Trophoblast cell (in vitro differentiated cells and primary cell): ENCODE results near the gene SEPTIN14.

Source experiments
- DNase-seq, 2 donors: peaks; one replicate each; pipeline ENCODE4 v3.0.0-alpha.2; 2016
- H2AFZ ChIP-seq: 2 replicates; pipeline ENCODE4 v1.6.1; 2013; ENCODE audit warnings: low read length, moderate library complexity, mild to moderate bottlenecking; ENCODE audit not compliant: insufficient read depth, poor library complexity
- H2AK5ac ChIP-seq: 2 replicates; pipeline ENCODE4 v1.6.1; 2013; ENCODE audit warnings: mild to moderate bottlenecking, low read length
- H2BK120ac ChIP-seq: 2 replicates; pipeline ENCODE4 v1.6.1; 2013; ENCODE audit warnings: low read length, mild to moderate bottlenecking, moderate library complexity; ENCODE audit not compliant: insufficient read depth, poor library complexity
- H2BK12ac ChIP-seq: 2 replicates; pipeline ENCODE4 v1.6.1; 2013; ENCODE audit warnings: mild to moderate bottlenecking, low read length, moderate library complexity
- H2BK5ac ChIP-seq: 2 replicates; pipeline ENCODE4 v1.6.1; 2013; ENCODE audit warnings: low read length, low read depth, moderate library complexity, mild to moderate bottlenecking; ENCODE audit not compliant: poor library complexity
- H3K14ac ChIP-seq: 2 replicates; pipeline ENCODE4 v1.6.1; 2013; ENCODE audit warnings: mild to moderate bottlenecking, low read length
- H3K18ac ChIP-seq: 2 replicates; pipeline ENCODE4 v1.6.1; 2013; ENCODE audit warnings: mild to moderate bottlenecking, low read length
- H3K23ac ChIP-seq: 2 replicates; pipeline ENCODE4 v1.6.1; 2013; ENCODE audit warnings: low read length
- H3K27ac ChIP-seq: 2 replicates; pipeline ENCODE4 v1.5.1; 2013; ENCODE audit warnings: low read depth, mild to moderate bottlenecking, inconsistent platforms, low read length, moderate library complexity
- H3K27me3 ChIP-seq: 2 replicates; pipeline ENCODE4 v1.6.1; 2013; ENCODE audit warnings: inconsistent platforms, mild to moderate bottlenecking, low read length, moderate library complexity; ENCODE audit not compliant: insufficient read depth
- H3K36me3 ChIP-seq, 2 experiments: 1 replicate in 1 of 2; 2 replicates in 1 of 2; pipeline ENCODE4 v1.6.1; 2013; ENCODE audit warnings: low read length in 2 of 2, mild to moderate bottlenecking in 2 of 2, moderate library complexity in 1 of 2; ENCODE audit not compliant: insufficient read depth in 2 of 2, control insufficient read depth in 1 of 2
- H3K4ac ChIP-seq: 2 replicates; pipeline ENCODE4 v1.6.1; 2013; ENCODE audit warnings: low read depth, mild to moderate bottlenecking, low read length, moderate library complexity
- H3K4me1 ChIP-seq, 2 experiments: 1 replicate in 1 of 2; 2 replicates in 1 of 2; pipeline ENCODE4 v1.6.1; 2013; ENCODE audit warnings: low read length in 2 of 2, mild to moderate bottlenecking in 2 of 2, moderate library complexity in 1 of 2; ENCODE audit not compliant: insufficient read depth in 2 of 2, control insufficient read depth in 1 of 2
- H3K4me2 ChIP-seq: 2 replicates; pipeline ENCODE4 v1.6.1; 2013; ENCODE audit warnings: inconsistent platforms, mild to moderate bottlenecking, low read length, moderate library complexity
- H3K4me3 ChIP-seq: 2 replicates; pipeline ENCODE4 v1.5.1; 2013; ENCODE audit warnings: mild to moderate bottlenecking, low read depth, low read length, inconsistent platforms
- H3K79me1 ChIP-seq: one replicate; pipeline ENCODE4 v1.6.1; 2013; ENCODE audit warnings: low read length
- H3K79me2 ChIP-seq: 2 replicates; pipeline ENCODE4 v1.6.1; 2013; ENCODE audit warnings: low read length, mild to moderate bottlenecking; ENCODE audit not compliant: control insufficient read depth, insufficient read depth, poor library complexity
- H3K9ac ChIP-seq: 2 replicates; pipeline ENCODE4 v1.6.1; 2013; ENCODE audit warnings: mild to moderate bottlenecking, low read length
- H3K9me3 ChIP-seq: 2 replicates; pipeline ENCODE4 v1.6.1; 2013; ENCODE audit warnings: low read depth, mild to moderate bottlenecking, control low read depth, inconsistent platforms, low read length; ENCODE audit not compliant: insufficient read depth
- H4K12ac ChIP-seq: 2 replicates; pipeline ENCODE4 v1.6.1; 2013; ENCODE audit warnings: low read depth, mild to moderate bottlenecking, low read length, moderate library complexity
- H4K8ac ChIP-seq: 2 replicates; pipeline ENCODE4 v1.6.1; 2013; ENCODE audit warnings: low read depth, mild to moderate bottlenecking, low read length, moderate library complexity
- H4K91ac ChIP-seq: one replicate; pipeline ENCODE4 v1.6.1; 2013; ENCODE audit warnings: low read depth, mild to moderate bottlenecking, low read length, moderate library complexity
- WGBS: extraction: QIAGEN DNeasy Blood & Tissue Kit; methylation state at CpG from one replicate; pipeline ENCODE4 v1.1.7; 2013; ENCODE audit warnings: missing lambda C conversion rate; ENCODE audit not compliant: insufficient read length, insufficient coverage; ENCODE audit errors: extremely low coverage; 5-methylcytosine and 5-hydroxymethylcytosine counted together

SEPTIN14 gene

DNA sequence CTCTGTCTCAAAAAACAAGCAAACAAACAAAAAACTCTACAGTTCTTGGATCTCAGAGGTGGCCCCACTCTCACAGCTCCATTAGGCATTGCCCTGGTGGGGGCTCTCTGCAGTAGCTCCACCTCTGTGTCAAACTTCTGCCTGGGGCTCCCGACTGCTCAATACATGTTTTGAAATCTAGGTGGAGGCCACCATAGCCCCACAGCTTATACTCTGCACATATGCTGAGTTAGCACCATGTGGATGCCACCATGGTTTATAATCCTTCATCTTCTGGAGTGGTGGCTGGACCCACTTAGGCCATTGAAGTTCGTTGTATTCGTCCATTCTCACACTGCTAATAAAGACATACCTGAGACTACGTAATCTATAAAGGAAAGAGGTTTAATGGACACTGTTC, 78.4 kb downstream of the SEPTIN14 start:
- no peak overlapping the region for H2BK120ac ChIP-seq

DNA sequence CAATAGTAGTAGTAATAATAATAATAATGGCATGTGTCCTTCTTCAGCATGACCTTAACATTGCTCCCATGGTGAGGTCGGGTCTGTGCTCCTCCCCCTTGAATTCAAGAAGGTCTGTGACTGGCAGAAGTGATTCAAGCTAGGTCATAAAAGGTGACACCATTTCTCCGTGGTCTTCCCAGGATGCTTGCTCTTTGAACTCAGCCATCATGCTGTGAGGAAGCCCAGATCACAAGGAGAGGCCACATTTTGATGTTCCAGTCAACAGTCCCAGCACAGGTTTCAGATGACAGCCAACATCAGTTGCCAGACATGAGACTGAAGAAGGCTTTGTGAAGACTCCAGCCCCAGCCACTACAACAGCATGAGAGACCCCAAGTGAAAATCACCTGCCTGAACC, 83.9 kb downstream of the SEPTIN14 start:
- Histone ChIP-seq H2BK12ac (no peak overlapping the region), H3K18ac (no peak overlapping the region), H2AFZ (no peak overlapping the region), H2BK5ac (no peak overlapping the region), H4K12ac (no peak overlapping the region), H3K4me3 (no peak overlapping the region), H3K4me2 (no peak overlapping the region), H3K14ac (no peak overlapping the region), H3K9ac (no peak overlapping the region), H4K8ac (no peak overlapping the region), H3K4me1 (no peaks in the 10 kb centered on the region), H3K79me1 (no peaks in the 10 kb centered on the region), H4K91ac (no peak overlapping the region), H3K79me2 (no peaks in the 10 kb centered on the region), H3K4ac (no peak overlapping the region), H2AK5ac (no peak overlapping the region), H3K36me3 (no peaks in the 10 kb centered on the region), H3K27me3 (no peaks in the 10 kb centered on the region), H3K9me3 (peaks cover 2% of the 10 kb centered on the region), H3K23ac (no peak overlapping the region), H3K27ac (no peak overlapping the region), H2BK120ac (no peak overlapping the region)
- no CpG with 5 or more reads among the region's 2 CpGs for WGBS
- DNase-seq = no peak

More for the DNA sequence above, 78.4 kb downstream of the SEPTIN14 start:
- H2BK5ac ChIP-seq = no peak overlapping the region
- no peak overlapping the region for H4K91ac ChIP-seq
- no peak overlapping the region for H3K4me3 ChIP-seq
- H4K12ac ChIP-seq = no peak overlapping the region
- H3K27me3 ChIP-seq = no peaks in the 10 kb centered on the region
- no peak overlapping the region for H2AFZ ChIP-seq
- no peak overlapping the region for H3K14ac ChIP-seq
- no peak overlapping the region for H3K9ac ChIP-seq
- no peak overlapping the region for H3K4me2 ChIP-seq
- no peaks in the 10 kb centered on the region for H3K79me1 ChIP-seq
- no peak overlapping the region for H3K18ac ChIP-seq
- peaks cover 17% of the 10 kb centered on the region for H3K9me3 ChIP-seq
- H2BK12ac ChIP-seq = no peak overlapping the region
- DNase-seq = no peak
- no peak overlapping the region for H4K8ac ChIP-seq
- H3K23ac ChIP-seq = no peak overlapping the region
- H3K36me3 ChIP-seq = no peaks in the 10 kb centered on the region
- no peaks in the 10 kb centered on the region for H3K79me2 ChIP-seq
- no peak overlapping the region for H3K27ac ChIP-seq
- H3K4me1 ChIP-seq = no peaks in the 10 kb centered on the region
- no CpG with 5 or more reads among the region's 4 CpGs for WGBS
- H3K4ac ChIP-seq = no peak overlapping the region
- no peak overlapping the region for H2AK5ac ChIP-seq

DNA sequence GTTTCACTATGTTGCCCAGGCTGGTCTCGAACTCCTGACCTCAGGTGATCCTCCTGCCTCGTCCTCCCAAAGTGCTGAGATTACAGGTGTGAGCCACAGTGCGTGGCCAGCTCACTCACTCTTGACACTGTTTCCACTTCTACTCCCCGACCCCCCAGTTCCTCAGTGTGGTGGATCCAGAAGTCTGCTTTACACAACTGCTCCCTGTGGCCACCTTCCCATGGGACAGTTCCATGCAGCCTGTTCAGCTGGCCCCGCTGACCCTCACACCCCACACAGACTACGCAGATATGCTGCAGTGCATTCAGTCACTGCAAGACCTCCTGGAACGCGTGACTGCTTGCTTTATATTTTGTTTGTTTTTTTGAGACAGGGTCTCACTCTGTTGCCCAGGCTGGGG, 86.4 kb downstream of the SEPTIN14 start:
- Histone ChIP-seq H3K18ac (no peak overlapping the region), H4K91ac (no peak overlapping the region), H4K12ac (no peak overlapping the region), H3K14ac (no peak overlapping the region), H3K36me3 (peaks cover 2% of the 10 kb centered on the region in 2 experiments), H3K79me1 (no peaks in the 10 kb centered on the region), H3K4me2 (no peak overlapping the region), H3K27ac (no peak overlapping the region), H3K9ac (no peak overlapping the region), H4K8ac (no peak overlapping the region), H2AFZ (no peak overlapping the region), H2BK12ac (no peak overlapping the region), H3K4me3 (peak overlapping the region; percentile 53), H3K4me1 (no peaks in the 10 kb centered on the region), H2BK5ac (no peak overlapping the region), H3K4ac (no peak overlapping the region), H3K79me2 (no peaks in the 10 kb centered on the region), H2BK120ac (no peak overlapping the region), H3K9me3 (no peaks in the 10 kb centered on the region), H3K27me3 (no peaks in the 10 kb centered on the region), H2AK5ac (no peak overlapping the region), H3K23ac (no peak overlapping the region)
- WGBS = no CpG with 5 or more reads among the region's 8 CpGs
- DNase-seq = no peak

DNA sequence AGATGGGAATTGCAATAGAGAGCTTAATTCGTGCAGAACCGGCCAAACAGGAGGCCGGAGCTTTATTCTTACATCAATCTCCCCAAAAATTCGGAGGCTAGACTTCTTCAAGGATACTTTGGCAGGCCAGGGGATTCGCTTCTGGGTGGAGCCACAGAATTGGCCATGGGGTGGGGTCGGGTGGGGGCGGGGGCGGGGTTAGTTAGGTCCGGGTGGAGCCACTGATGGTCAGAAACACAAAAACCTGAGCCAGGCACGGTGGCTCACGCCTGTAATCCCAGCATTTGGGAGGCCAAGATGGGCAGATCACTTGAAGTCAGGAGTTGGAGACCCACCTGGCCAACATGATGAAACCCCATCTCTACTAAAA, 87.5 kb downstream of the SEPTIN14 start:
- Histone ChIP-seq H3K14ac (no peak overlapping the region), H3K4me2 (peak overlapping the region; percentile 2), H3K9me3 (no peaks in the 10 kb centered on the region), H4K8ac (no peak overlapping the region), H2BK12ac (no peak overlapping the region), H3K23ac (no peak overlapping the region), H2BK5ac (no peak overlapping the region), H2AFZ (no peak overlapping the region), H3K9ac (no peak overlapping the region), H3K4me1 (no peaks in the 10 kb centered on the region), H3K4me3 (no peak overlapping the region), H2BK120ac (no peak overlapping the region), H2AK5ac (no peak overlapping the region), H3K27ac (no peak overlapping the region), H3K27me3 (no peaks in the 10 kb centered on the region), H4K91ac (no peak overlapping the region), H4K12ac (no peak overlapping the region), H3K18ac (no peak overlapping the region), H3K36me3 (peaks cover 2% of the 10 kb centered on the region in 2 experiments), H3K79me1 (no peaks in the 10 kb centered on the region), H3K4ac (no peak overlapping the region), H3K79me2 (no peaks in the 10 kb centered on the region)
- WGBS = no CpG with 5 or more reads among the region's 11 CpGs
- no peak for DNase-seq
